AG10803 (cell line): ENCODE data around the gene OR2A14.
"Not testable (repeated sequence)": the region's sequence is repeated elsewhere in the genome, so short reads cannot be mapped to it uniquely, and the experiment has no call there.

Source experiments
- DNase-seq: peaks from one replicate; pipeline ENCODE4 v3.0.0; 2010; ENCODE audit warnings: low read depth
- H3K4me3 ChIP-seq: 2 replicates; pipeline ENCODE4 v1.5.1; 2011; ENCODE audit warnings: mild to moderate bottlenecking, low read length, control low read depth
- CTCF ChIP-seq: conservative IDR thresholded peaks from 2 replicates; pipeline ENCODE4 v1.5.1; 2011; ENCODE audit warnings: mild to moderate bottlenecking, low read length, control low read depth, inconsistent platforms

The OR2A14 gene

GRCh38 chr7:144144426-144144825 lies 21.4 kb downstream of the OR2A14 start:
- no peak overlapping the region for H3K4me3 ChIP-seq
- no peak for DNase-seq
- TF ChIP-seq CTCF = no peak

DNA sequence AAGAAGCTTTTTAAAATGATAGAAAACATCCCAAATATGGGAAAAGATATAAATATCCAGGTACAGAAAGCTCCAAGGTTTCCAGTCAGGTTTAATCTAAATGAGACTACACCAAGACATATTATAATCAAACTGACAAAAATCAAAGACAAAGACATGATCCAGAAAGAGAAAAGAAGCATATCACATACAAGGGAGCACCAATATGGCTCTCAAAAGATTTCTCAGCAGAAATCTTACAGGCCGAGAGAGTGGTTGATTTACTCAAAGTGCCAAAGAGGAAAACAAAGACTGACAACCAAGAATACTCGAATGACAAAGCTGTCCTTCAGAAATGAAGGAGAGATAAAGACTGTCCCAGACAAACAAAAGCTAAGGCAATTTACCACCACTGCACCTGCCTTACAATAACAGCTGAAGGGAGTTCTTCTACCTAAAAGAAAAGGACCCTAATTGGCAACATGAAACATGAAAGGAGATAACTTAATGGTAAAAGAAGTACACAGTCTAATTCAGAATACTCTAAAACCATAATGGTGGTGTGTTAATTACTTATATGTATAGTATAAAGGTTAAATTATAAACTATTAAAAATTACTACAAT lies 25.4 kb downstream of the OR2A14 start:
- TF ChIP-seq CTCF = no peak
- no peak for DNase-seq
- no peak overlapping the region for H3K4me3 ChIP-seq

DNA sequence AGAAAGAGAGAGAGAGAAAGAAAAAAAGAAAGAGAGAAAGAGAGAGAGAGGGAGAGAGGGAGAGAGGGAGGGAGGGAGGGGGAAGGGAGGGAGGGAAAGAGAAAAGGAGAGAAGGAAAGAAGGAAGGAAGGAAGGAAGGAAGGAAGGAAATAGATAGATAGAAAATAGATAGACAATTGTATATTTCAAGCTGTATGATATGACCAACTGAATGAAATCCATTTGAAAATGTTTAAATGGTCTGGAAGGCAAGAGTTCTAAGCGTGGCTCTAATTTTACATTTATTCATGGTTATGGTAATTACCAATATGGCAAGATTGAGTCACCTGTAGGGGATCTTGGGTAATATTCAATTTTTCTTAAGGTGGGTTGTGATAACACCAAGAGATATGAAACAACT lies 35.9 kb downstream of the OR2A14 start:
- no peak overlapping the region for H3K4me3 ChIP-seq
- no peak for DNase-seq

GRCh38 chr7:144164784-144165183 lies 41.8 kb downstream of the OR2A14 start:
- TF ChIP-seq CTCF = no peak
- DNase-seq = no peak
- no peak overlapping the region for H3K4me3 ChIP-seq

More for the DNA sequence above, 35.9 kb downstream of the OR2A14 start:
- no peak for TF ChIP-seq CTCF

DNA sequence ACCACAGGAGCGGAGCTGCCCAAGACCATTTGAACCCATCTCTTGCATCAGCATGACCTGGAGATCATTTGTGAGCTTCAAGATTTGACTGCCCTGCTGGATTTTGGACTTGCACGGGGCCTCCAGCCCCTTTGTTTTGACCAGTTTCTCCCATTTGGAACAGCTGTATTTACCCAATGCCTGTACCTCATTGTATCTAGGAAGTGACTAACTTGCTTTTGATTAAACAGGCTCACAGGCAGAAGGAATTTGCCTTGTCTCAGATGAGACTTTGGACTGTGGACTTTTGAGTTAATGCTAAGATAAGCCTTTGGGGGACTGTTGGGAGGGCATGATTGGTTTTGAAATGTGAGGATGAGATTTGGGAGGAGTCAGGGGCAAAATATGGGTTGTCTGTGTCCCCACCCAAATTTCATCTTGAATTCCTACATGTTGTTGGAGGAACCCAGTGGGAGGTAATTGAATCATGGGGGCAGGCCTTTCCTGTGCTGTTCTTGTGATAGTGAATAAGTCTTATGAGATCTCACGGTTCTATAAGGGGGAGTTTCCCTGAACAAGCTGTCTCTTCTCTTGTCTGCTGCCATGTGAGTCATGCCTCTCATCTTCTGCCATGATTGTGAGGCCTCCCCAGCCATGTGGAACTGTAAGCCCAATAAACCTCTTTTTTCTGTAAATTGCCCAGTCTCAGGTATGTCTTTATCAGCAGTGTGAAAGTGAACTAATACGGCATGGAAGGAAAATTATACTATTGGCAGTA lies 48.8 kb downstream of the OR2A14 start:
- H3K4me3 ChIP-seq, DNase-seq: not testable (repeated sequence)

DNA sequence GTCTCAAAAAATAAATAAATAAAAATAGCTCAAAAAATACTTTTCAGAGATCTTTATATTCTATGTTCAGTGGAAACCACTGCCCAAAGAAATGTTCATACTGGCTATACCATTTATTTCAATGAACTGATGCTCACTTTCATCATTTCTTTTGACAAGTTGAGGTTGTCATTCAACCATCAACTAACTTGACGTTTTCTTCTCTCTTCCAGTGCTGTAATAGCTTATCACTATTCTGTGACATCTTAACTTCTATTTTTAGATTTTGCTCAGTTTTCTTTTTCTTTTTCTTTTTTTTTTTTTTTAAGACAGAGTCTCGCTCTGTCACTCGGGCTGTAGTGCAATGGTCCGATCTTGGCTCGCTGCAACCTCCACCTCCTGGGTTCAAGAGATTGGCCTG lies 51.6 kb downstream of the OR2A14 start:
- no peak for DNase-seq
- no peak overlapping the region for H3K4me3 ChIP-seq
- no peak for TF ChIP-seq CTCF

DNA sequence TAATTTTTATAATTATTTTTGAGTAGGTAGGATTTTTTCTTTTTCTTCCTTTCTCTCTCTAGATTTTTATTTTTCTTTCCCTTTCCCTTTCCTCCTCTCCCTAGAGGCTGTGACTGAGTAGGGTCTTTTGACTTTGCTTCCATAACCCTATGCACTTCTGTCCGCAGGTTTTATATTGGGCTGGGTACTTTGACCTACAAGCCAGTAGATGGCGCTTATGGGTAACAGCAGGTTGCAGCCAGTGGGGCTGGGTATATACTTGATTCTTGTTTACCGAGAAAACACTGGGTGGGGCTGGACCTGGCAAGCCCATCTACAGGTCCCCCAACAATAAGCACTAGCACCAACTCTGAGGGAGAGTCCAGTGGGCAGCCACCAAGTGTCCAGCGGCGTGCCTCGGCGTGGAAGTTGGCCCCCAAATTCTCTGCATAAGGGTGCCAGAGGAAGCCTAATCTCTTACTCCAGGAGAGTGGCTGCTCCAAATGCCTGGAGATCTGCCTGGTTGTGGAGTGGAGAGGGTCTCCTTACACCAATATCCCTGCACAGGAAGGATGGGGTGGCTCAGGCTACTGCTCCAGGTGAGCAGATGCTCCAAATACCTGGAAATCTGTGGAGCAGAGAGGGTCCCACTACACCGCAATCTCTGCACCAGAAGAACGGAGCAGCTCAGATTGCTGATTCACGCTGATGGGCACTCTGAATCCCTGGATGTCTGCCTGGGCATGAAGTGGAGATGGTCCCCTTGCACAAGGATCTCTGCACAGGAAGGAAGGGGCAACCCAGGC lies 55.6 kb downstream of the OR2A14 start:
- not testable (repeated sequence) for H3K4me3 ChIP-seq
- DNase-seq = peak; percentile 34
- peak; percentile 48 for TF ChIP-seq CTCF

DNA sequence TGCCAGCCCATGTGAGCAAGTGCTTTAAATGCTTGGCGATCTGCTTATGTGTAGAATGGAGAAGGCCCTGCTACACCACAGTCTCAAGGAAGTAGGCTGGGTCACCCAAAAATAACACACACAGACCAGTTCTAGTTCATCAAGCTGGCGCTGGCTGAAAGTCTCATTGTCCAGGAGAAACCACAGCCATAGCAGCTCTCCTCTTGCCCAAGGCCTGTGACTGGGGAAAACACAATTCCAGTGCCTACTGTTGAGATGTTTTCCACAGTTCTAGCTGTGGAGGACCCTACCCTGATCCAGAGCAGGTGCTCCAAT lies 56.1 kb downstream of the OR2A14 start:
- not testable (repeated sequence) for DNase-seq, H3K4me3 ChIP-seq
